Transverse colon (tissue), 4 donors: ENCODE data around the gene SHH. TPM values are rescaled to one million over a fixed set of nuclear protein-coding genes. Genes with fewer than 3 reads are reported as not detected.
A peak's percentile ranks its signal among the peaks of the same experiment; 100 is the strongest.

Experiments used
- DNase-seq: peaks from one replicate; pipeline ENCODE4 v3.0.0-alpha.2; 2019
- H3K27ac ChIP-seq, 4 donors: fragments of 200-600 bp; sonication (generic); 2 replicates each; pipeline ENCODE4 v1.5.1; 2016 to 2018; ENCODE audit warnings: inconsistent platforms in 4 of 4
- H3K27me3 ChIP-seq: fragments of 200-600 bp; sonication (generic); 2 replicates; pipeline ENCODE4 v1.5.1; 2017; ENCODE audit warnings: inconsistent platforms
- H3K36me3 ChIP-seq, 4 donors: fragments of 200-600 bp; sonication (generic); 2 replicates each; pipeline ENCODE4 v1.5.1; 2017 to 2019; ENCODE audit warnings: inconsistent platforms in 4 of 4
- H3K4me1 ChIP-seq, 4 donors: fragments of 200-600 bp; sonication (generic); 2 replicates each; pipeline ENCODE4 v1.5.1; 2017 to 2020; ENCODE audit warnings: inconsistent platforms in 4 of 4
- H3K4me3 ChIP-seq, 4 donors: fragments of 200-600 bp; sonication (generic); 1 replicate in 1 of 4; 2 replicates in 3 of 4; pipeline versions ENCODE4 v1.5.1 to v1.6.1; 2017 to 2019; ENCODE audit warnings: inconsistent platforms in 4 of 4
- H3K9me3 ChIP-seq, 2 donors: fragments of 200-600 bp; sonication (generic); 2 replicates each; pipeline ENCODE4 v1.5.1; 2017 to 2019; ENCODE audit warnings: inconsistent platforms in 2 of 2
- EP300 ChIP-seq: sonication (generic); formaldehyde crosslinking; IDR thresholded peaks from one replicate; pipeline ENCODE4 v1.6.1; 2017; ENCODE audit warnings: antibody characterized with exemption, low read depth
- POLR2A ChIP-seq: fragments of 450-650 bp; IDR thresholded peaks from one replicate; pipeline ENCODE4 v1.6.1; 2016; ENCODE audit warnings: antibody characterized with exemption, mild to moderate bottlenecking, moderate library complexity
- POLR2AphosphoS5 ChIP-seq, 3 donors: sonication (generic); formaldehyde crosslinking; IDR thresholded peaks; one replicate each; pipeline ENCODE4 v1.6.1; 2016; ENCODE audit warnings: antibody characterized with exemption in 3 of 3
- WGBS, 2 donors: methylation state at CpG; one replicate each; pipeline ENCODE4 v1.1.5; 2018; ENCODE audit warnings: low coverage in 1 of 2; 5-methylcytosine and 5-hydroxymethylcytosine counted together
- in situ Hi-C, 4 donors: fragments of 200-750 bp; cut with MboI; loops; one replicate each; pipeline versions ENCODE4 v1.15.0 to v1.15.1; 2017; ENCODE audit warnings: low sequenced_read_pairs in 3 of 4, low pct_ligation_motif_present in 1 of 4, low pct_unique_long_range_greater_than_20kb in 1 of 4
- intact Hi-C: fragments of 100-400 bp; cut with DNase I; formaldehyde crosslinking; loops from one replicate; pipeline ENCODE4 v1.15.1; 2023; ENCODE audit warnings: low total_unique reads
- total RNA-seq, 4 donors: library from RNA; depleted of rRNA; stranded (reverse); fragments of >200 nt; gene quantifications; one replicate each; pipeline ENCODE4 v1.1.0, GENCODE V29; 2016
- TF ChIP-seq, protein P1 (sequence below), 5 experiments: fragments of 200-600 bp in 3 of 5; fragments of 450-650 bp in 2 of 5; sonication (generic) in 3 of 5; IDR thresholded peaks; 1 replicate in 2 of 5; 2 replicates in 3 of 5; pipeline ENCODE4 v1.5.1; 2016 to 2017; ENCODE audit warnings: antibody characterized with exemption in 5 of 5, inconsistent platforms in 3 of 5, mild to moderate bottlenecking in 2 of 5, moderate library complexity in 1 of 5

Gene SHH
- total RNA-seq, 4 donors from 2014 or later = 0.40 to 3.7 (median 2.0) TPM

DNA sequence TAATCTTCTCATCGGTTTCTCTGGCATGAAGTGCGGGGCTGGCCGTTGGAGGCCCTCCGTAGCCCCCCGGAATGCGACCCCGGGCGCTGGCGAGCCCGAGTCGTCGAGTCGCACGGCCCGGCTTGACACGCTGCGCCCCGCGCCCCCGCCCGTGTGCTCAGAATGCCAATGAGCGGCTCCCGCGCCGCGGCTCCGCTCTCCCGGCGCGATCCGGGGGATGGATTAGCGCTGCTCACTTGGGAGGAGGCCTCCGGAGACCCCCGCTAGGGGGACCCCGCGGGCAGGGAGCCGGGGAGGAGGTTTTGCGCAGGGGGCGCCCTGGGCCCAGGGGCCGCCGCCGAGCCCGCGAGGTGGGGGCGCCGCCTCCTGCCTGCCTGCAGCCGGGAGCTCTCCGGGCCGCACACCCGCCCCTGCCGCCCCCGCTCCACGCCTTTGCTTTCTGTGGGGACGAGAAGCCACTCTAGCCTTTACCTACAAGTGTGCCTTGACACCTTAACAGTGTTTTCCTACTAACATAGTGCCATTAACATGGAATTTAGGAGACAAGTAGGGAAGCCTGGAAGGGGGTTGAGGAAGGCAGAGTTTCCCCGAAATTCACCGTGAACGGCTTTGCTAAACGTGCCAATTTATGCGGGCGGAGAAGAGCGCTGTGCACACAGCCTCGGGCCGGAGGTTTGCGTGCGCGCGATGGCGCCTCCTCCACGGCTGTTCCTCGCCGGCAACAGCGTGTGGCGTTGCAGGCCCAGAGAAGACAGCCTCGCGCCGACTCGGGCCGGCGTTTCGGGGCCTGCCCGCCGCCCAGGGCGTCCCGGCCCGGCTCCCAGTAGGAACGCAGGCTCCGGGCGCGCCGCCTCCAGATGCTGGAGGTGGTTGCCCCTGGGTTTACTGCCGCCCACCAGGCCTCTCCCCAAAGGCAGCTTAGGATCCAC lies 7.1 kb downstream of the SHH start:
- TF ChIP-seq, protein P1, sequence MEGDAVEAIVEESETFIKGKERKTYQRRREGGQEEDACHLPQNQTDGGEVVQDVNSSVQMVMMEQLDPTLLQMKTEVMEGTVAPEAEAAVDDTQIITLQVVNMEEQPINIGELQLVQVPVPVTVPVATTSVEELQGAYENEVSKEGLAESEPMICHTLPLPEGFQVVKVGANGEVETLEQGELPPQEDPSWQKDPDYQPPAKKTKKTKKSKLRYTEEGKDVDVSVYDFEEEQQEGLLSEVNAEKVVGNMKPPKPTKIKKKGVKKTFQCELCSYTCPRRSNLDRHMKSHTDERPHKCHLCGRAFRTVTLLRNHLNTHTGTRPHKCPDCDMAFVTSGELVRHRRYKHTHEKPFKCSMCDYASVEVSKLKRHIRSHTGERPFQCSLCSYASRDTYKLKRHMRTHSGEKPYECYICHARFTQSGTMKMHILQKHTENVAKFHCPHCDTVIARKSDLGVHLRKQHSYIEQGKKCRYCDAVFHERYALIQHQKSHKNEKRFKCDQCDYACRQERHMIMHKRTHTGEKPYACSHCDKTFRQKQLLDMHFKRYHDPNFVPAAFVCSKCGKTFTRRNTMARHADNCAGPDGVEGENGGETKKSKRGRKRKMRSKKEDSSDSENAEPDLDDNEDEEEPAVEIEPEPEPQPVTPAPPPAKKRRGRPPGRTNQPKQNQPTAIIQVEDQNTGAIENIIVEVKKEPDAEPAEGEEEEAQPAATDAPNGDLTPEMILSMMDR (IDR thresholded peaks at IDR 0.05) = peak in 4 of 5 experiments; percentile 9 to 67 (median 32)
- TF ChIP-seq EP300 (no peak), POLR2AphosphoS5 (IDR thresholded peaks at IDR 0.05) (no peak)
- Histone ChIP-seq H3K4me3 (peak overlapping the region in 3 of 4 donors; percentile 9 to 33 (median 31)), H3K27ac (peak overlapping the region in 1 of 4 donors; percentile 19), H3K36me3 (no peaks in the 10 kb centered on the region), H3K9me3 (no peaks in the 10 kb centered on the region), H3K27me3 (peaks cover 98% of the 10 kb centered on the region), H3K4me1 (peaks cover 7 to 62% (median 53%) of the 10 kb centered on the region in 4 donors)
- in situ Hi-C loops = loop anchor here in 3 of 4 donors (10.0 to 25.0 kb wide), 3 partner anchors 657 to 1007 kb away; no protein-coding TSS in a partner anchor
- intact Hi-C loops = no loop called here
- WGBS, 2 donors = 14% methylated on average over 79 of the region's 91 CpGs; no CpG with 5 or more reads in 1 of the 2 donors
- DNase-seq = peak; percentile 61

DNA sequence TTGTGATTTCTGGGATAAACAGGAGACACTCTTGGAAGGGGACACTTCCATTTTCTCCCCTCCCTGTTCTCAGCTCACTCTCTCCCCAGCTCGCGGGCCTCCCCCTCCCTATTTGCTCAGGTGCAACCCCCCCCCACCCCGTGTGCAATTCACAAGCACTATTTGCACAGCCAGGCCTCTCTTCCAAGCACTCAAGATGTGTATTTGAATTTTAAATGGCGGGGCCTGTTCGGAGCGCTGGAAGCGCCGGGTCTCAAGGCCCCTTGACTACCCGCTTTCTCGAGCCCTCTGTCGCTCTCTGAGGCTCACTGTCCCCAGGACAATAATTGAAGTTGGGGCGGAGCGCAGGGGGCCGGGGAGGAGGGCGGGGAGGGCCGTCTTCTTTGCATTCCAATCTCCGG lies 7.8 kb downstream of the SHH start:
- 9% methylated on average over 17 of the region's 17 CpGs; no CpG with 5 or more reads in 1 of the 2 donors for WGBS, 2 donors
- in situ Hi-C loops (loop anchor here in 3 of 4 donors (10.0 to 25.0 kb wide), 3 partner anchors 658 to 1008 kb away; no protein-coding TSS in a partner anchor), intact Hi-C loops (no loop called here)
- no peaks in the 10 kb centered on the region for H3K36me3 ChIP-seq
- H3K4me1 ChIP-seq = peaks cover 7 to 57% (median 47%) of the 10 kb centered on the region in 4 donors
- peak overlapping the region in 2 of 4 donors; percentile 31 to 33 for H3K4me3 ChIP-seq
- H3K27ac ChIP-seq = peak overlapping the region in 3 of 4 donors; percentile 28 to 47 (median 35)
- DNase-seq = no peak
- TF ChIP-seq POLR2AphosphoS5 (IDR thresholded peaks at IDR 0.05) (no peak), POLR2A (no peak), EP300 (no peak)
- TF ChIP-seq, protein P1 (IDR thresholded peaks at IDR 0.05) = no peak
- peaks cover 96% of the 10 kb centered on the region for H3K27me3 ChIP-seq
- H3K9me3 ChIP-seq = no peaks in the 10 kb centered on the region

DNA sequence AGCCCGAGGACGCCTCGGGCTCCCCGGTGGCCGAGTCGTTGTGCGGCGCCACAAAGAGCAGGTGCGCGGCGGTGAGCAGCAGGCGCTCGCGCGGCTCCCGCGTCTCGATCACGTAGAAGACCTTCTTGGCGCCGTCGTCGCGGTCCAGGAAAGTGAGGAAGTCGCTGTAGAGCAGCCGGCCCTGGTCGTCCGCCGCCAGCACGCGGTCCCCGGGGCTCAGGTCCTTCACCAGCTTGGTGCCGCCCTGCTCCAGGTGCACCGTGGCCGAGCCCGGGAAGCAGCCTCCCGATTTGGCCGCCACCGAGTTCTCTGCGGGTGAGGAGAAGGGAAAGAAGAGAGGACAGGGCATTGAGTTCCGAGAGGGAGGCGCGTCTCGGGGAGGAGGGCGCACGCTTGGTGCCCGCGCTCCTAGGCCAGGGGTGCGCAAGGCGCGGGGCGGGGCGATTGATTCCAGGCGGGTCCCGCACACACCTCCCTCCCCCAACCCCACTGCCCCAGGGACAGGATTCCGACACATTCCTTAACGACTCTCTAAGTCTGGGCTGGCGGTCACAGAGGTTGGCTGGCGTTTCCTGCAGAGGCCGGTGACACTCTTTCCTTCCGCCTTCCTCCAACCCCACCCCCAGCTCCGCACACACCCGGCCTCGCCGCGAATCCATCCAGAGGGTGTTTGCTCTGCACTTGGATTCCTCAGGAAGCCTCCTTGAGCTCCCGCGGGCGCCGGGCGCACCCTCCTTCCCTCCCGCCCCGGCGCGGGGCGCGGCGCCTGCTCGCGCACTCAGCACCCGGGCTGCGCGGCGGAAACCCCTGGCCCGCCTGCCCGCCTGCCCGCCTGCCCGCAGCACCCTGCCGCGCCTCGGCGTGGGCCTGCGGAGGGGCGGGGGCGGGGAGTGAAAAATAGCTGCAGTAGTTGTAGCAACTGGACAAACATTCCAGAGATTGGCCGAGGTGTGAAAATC lies 8.6 kb downstream of the SHH start:
- Histone ChIP-seq H3K9me3 (no peaks in the 10 kb centered on the region), H3K36me3 (no peaks in the 10 kb centered on the region), H3K27me3 (peaks cover 96% of the 10 kb centered on the region), H3K27ac (peak overlapping the region; percentile 28 to 47 (median 32)), H3K4me1 (peaks cover 7 to 50% (median 40%) of the 10 kb centered on the region in 4 donors), H3K4me3 (peak overlapping the region in 3 of 4 donors; percentile 3 to 33 (median 31))
- in situ Hi-C loops = loop anchor here in 3 of 4 donors (10.0 to 25.0 kb wide), 3 partner anchors 659 to 1009 kb away; no protein-coding TSS in a partner anchor
- WGBS, 2 donors = 5 to 12% methylated on average over 4 to 84 of the region's 96 CpGs
- TF ChIP-seq POLR2A = peak; percentile 41
- peak in 2 of 3 donors; percentile 14 to 32 for TF ChIP-seq POLR2AphosphoS5 (IDR thresholded peaks at IDR 0.05)
- TF ChIP-seq, protein P1 (IDR thresholded peaks at IDR 0.05) = no peak
- TF ChIP-seq EP300 = no peak
- peak; percentile 82 for DNase-seq
- intact Hi-C loops = no loop called here
